GM18517 (cell line): ENCODE data around the gene CD96.
"Not testable (repeated sequence)": the region's sequence is repeated elsewhere in the genome, so short reads cannot be mapped to it uniquely, and the experiment has no call there.

ENCODE experiments used
- ATAC-seq: cut with Tn5 transposase; IDR thresholded peaks from one replicate; pipeline ENCODE4 v1.9.1; 2021; ENCODE audit warnings: mild to moderate bottlenecking, moderate library complexity; ENCODE audit not compliant: unreplicated experiment

CD96 gene

DNA sequence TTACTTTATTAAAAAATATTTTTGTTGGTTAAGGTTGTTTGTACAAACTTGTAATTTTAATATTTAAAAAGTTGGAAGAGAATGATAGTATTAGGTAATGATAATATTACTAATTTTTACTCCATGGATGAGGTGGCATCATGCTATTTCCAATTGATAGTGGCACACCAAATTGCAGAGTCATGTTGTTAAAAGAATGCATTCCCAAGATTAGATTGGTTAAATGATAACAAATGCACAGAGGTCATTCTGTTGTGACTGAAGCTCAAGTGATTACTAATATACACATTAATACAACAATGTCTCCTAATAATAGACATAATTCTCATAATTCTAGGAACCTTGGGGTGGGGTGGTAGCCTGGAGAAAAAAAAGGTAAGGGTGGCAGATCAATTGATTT, 126.3 kb downstream of the CD96 start:
- no peak for ATAC-seq

DNA sequence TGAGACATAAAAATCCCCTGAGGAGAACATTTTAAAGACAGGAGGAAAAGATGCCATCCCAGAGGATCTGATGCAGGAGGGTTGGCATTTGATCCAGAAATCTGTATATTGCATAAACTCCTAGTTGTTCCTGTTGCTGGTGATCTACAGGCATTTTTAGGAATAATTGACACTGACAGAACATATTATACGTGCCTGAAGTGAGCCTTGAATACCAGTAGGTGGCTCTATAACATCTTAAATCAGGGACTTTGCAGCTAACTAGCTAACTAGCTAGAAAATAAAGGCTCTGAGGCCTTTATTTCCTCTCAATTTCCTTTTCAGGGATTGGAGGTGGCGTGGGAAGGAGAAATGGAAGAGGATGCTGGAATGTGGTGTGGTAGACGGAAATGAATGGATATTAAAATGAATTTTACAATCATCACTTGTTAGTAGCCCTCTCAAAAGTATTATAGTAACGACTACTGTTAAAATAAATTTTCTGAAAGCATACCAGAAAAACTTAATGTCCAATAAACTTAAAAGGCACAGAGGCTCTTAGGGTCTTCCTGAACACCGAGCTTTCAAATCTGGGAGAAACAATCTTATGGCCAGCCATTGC, 127.0 kb downstream of the CD96 start:
- peak; percentile 38 for ATAC-seq

DNA sequence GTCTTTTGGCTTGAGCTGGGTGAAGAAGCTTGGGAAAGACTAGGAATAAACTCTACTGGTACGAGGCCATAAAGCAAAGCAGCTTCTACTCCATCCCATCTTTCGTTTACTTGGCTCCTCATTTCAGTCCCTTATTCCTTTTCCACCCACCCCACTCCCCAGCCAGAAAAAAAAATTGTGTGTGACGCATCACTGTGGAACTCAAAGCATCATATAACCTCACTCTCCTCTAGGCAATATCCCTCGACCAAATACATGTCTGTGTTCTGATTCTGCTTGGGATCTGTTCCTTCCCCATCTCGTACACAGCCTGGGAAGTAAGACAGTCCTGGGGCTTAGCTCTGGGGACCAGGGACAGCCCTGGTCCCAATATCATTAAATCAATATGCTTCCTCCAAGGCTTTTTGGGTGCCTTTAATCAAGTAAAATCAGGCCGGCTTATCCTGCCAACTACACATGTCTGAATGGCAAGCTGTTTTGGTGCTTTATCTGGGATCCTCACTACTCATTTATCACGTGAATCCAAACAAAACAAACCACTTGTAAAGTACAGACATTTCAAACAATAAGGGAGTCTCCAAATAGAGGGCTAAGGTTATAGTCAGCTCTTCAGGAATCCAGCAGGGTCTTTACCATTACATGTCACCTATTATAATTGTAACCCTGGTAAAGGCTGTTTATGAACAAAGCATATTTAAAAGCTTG, 128.1 kb downstream of the CD96 start:
- ATAC-seq: no peak

DNA sequence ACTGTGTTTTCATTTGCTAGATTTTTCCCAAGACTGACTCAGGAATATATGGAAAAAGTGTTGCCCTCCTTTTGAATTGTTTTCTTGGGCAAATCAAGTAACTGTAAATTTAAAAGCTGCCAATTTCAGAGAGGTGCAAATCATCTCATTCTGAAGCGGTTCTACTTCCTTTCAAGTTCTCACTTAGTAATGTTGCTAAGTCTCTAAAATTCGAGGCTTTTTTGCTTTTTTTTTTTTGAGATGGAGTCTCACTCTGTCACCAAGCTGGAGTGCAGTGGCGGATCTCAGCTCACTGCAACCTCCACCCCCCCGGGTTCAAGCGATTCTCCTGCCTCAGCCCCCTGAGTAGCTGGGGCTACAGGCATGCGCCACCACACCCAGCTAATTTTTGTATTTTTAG, 130.5 kb downstream of the CD96 start:
- not testable (repeated sequence) for ATAC-seq

DNA sequence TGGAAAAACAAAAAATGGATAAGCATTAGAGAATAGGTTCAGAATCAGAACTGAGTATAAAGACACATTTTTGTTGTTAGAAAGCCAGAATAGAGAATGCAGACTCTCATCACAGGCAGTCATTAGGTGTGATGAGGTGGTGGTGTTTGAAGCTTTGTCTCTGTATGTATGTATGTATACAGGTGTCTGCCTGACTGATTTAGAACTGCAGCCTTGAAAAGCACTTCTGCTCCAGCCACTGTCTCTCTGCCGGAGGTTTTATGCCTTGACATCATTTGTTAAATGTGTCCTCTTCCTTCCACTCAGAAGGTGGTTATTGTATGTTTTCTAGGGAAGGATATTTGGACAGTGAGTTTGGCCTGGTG, 133.8 kb downstream of the CD96 start:
- no peak for ATAC-seq

DNA sequence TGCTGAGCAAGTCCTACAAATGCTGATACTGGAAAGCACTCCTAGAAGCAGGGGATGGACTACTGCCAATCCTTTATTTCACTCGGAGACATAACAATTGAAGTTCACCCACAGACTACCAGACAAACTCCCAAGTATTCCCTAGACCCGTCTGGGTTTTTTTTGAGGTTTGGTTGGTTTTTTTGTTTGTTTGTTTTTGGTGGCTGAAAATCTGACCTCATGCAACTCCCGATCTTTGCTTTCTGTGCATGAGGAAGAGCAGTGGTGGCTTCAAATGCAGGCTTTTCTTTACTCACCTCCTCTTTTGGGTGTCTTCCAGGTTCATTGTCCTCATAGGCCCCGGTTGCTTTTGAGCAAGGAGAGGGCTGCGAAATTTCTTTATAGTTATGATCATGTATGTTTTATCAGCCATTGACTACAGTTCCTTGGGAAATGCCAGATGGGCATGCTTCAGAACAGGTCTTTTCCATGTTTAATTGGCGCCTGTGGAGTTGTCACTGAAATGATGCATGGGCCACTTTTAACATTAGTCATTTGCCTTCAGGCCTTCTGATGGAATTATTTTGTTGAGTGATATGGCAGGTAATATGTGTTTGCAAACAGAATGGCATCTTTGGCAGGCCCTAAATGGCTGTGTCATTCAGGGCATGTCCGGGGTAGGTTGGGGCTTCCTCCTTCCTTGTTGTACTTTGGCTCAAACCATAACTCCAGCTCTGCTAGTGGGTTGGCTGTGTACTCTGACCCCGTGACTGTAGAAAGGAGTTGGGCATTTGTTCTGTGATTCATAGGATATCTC, 134.4 kb downstream of the CD96 start:
- no peak for ATAC-seq

DNA sequence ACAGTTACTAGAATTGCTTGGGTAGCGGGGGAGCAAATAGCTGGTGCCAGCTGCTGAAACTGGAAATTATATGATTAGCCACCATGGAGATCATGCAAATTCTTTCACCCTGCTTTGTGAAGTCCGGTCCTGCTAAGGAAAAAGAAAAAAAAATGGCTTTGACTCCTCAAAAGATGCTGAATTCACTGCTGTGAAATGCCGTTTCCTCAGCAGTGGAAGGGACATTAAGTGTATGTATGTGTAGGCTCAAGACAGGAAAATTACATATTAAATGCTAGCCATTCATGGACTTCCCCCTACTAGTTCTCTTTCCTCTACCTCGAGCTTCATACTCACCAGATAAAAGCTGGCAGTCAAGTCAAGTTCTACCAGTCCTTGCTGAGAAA, 135.0 kb downstream of the CD96 start:
- ATAC-seq: no peak

DNA sequence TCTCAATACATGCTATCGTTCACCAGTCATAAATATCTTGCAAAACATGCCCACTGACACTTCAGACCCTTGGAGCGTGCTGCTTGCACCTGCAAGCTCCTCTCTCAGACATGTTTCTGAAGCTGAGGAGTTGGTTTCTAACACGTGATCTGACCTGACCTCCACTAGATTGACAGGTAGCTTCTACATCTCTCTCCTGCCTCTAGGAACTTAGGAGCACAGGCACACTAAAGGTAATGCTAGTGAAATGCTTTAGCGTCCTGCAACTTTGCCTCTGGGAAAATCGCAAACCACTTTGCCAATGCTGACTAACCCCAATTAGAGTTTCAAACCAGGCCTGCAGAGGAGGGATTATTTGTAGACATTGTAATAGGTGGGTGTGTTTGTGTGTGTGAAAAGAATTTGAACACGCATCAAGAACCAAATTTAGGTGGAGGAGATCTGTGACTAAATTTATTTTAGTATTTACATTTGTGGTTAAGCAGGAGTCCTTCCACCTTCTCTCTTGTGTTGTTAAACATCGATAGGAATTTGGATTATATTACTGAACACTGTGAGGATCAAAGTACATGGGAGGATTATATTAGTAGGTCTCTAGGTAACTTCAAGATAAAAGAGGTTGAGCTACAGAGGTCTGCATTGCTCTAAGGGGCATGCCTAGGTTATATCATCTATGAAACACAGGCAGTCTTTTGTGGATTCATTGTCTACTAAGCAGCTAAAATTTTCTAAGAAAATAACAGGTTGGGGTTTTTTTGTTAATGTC, 139.8 kb downstream of the CD96 start:
- ATAC-seq: no peak

DNA sequence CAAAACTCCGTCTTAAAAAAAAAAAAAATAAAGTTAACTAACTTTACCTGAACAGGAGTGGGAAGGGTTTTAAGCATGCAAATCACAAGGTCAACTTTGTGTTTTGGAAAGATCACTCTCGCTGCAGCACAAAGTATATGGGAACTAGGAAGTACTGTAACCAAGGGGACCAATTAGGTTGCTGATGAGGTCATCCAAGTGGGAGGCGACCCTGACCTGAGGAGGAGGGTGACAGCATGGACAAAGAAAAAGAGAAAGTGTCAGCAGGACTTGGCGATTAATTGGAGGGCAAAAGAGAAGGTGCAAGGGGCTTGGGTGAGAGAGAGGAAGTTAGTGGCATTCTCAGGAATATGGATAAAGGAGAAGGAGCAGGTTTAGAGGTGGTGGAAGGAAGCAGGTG, 142.6 kb downstream of the CD96 start:
- no peak for ATAC-seq

DNA sequence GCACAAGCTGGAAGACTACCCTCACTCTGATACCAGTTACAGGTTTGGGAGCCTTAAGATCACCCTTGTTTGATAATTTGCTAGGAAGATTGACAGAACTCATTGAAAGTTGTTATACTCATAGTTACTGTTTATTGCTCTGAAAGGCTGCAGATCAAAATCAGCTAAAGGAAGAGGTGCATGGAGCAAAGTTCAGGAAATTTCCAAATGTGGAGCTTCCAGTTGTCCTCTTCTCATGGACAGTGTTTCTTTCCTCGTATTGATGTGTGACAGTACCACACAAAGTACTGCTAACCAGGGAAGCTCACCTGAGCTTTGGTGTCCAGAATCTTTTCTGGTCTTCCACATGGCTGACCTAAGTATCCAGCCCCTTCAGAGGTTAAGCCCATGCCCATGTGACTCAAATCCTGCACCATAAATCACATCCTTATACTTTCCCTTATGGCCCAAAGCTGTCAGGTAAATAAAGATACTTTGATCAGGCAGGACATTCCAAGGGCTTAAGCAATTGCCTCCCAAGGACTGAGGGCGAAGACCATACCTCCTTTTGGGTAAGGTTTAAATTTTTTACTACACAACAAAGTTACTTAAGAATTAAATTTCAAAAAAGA, 146.3 kb downstream of the CD96 start:
- no peak for ATAC-seq

DNA sequence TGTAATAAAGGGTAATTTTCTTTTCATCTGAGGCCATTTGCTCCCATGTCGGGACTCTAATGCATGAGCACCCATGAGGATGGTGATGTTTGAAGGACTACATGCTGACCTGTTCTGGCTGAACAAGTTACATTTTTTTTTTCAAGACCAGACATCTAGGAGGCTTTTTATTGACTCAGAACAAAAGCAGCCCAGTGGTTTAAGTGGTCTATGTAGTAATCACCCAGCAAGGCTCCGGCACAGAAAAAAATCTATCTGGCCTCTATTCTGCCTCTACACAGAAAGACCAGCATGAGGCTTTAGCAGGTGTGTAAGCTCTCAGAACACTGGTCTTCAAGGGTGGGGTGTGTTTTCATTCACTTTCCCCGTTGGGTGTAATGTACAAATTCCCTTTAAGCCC, 148.2 kb downstream of the CD96 start:
- peak; percentile 74 for ATAC-seq

DNA sequence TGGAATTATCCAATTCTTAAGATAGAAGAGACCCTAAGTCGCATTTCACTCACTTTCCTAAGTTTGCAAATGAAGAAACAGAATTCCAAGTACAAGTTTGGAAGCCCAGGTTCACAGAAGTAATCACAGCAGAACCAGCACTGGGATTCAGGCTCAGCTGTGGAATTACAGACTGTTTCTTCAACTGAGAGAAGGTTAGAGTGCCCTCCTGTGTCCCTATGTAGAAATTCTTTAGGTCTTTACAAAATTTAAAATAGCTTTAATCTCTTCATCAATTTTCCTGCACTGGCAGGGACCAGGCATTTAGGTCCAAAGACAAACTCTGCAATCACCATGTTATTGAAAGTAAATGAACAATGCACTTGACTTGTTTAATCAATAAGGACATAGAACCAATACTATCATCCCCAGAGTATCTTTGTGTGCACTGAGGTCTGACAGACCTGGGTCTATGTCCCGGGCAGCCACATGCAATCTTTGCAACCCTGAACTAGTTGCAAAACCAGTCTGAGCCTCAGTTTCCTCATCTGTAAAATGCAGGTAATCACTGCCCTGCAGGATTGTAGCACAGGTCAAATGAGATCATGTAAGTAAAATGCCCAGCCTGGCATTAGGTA, 149.4 kb downstream of the CD96 start:
- no peak for ATAC-seq

DNA sequence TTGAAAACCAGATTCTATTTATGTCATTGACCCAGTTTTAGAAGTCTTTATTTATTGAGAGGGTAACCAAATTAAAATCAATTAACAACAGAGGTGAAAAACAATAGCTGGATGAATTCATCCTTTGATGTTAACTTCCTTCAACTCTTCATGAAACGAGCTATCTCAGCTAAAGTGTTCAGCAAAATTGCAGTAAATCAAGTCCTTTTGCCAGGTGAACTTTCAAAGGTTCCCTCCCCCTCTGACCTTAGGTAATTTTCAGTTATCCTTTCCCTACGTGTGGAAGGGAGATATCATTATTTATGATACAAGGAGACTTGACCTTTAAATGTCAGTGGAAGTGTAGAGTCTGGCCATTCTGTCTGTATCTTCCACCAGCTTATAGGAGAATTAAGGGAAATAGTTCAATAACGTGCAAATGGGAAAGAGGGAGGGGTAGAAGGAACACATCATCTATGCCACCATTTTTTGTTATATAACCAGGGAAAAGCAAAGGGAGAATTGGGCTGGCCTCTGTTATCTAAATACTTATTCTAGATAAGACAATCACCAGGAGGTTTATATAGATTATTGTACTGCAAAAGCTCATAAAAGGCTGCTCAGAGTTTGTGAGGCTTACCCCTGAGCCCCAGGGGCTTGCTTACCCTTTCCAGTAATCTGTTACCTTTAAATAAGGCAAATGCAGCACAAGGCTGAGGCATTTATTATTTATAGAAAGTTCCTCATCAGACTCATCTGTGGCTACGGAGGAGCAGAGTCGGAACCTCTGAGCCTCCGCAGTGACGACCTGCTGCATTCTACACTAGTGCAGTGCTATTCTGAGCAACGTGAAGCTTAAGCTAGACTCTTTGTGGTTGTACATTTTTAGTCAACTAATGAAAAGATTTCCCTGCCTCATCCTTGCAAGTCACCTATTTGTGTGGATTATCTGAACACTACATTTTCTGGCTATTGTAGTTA, 150.9 kb downstream of the CD96 start:
- no peak for ATAC-seq

DNA sequence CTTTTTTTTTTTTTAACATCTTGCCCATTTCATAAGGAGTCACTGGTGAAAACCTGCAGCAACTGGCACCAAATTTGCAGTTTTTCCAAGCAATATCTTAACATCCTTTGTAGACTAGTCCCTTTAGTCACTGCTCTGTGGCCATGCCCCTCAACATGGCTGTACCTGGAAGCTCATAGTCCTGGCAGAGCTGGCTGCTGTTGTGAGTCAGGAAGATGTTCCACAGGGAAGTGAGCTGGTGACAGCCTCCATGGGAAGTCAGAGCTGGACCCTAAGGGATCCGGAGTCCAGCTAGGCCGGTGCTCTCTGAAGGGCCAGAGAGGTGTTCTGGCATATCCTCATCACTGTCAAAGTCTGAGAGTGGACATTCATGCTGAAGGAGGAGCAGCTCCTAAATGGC, 152.5 kb downstream of the CD96 start:
- ATAC-seq: no peak

DNA sequence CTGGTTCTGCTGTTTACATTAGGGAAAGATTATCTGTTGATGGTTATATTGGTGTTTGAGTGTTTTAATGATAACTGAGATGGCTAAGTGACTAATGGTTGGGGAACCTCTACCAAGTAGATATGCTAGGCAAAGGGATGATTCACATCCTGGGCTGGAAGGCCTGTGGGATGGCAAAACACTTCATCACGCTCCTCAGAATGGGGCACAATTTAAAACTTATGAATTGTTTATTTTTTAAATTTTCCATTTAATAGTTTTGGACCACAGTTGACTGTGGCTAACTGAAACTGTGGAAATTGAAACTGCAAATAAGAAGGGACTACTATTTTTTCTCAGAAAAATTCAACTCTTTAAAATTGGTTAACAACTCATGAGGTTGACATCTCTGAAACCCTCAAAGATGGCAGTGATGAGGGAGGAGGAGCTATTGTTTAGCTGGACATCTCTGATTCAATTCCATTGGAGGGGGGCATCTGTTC, 153.7 kb downstream of the CD96 start:
- ATAC-seq: no peak

DNA sequence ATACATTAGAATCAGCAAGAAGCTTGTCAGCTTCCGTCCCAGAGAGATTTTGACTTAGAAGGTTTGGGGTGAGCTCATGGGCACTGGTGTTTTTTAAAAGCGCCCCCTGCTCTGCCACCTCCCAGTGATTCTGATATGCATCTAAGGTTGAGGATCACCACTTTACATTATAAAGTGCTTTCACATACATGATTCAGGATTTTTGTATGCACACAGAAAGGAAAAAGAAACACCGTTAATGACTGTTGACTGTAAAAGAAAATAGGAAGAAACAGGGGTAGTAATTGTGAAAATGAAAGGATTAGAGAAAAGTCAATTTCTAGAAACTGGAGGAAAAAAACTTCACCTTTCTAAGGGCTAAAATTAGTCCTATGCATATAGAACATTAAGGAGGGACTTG, 158.1 kb downstream of the CD96 start:
- ATAC-seq: peak; percentile 75

DNA sequence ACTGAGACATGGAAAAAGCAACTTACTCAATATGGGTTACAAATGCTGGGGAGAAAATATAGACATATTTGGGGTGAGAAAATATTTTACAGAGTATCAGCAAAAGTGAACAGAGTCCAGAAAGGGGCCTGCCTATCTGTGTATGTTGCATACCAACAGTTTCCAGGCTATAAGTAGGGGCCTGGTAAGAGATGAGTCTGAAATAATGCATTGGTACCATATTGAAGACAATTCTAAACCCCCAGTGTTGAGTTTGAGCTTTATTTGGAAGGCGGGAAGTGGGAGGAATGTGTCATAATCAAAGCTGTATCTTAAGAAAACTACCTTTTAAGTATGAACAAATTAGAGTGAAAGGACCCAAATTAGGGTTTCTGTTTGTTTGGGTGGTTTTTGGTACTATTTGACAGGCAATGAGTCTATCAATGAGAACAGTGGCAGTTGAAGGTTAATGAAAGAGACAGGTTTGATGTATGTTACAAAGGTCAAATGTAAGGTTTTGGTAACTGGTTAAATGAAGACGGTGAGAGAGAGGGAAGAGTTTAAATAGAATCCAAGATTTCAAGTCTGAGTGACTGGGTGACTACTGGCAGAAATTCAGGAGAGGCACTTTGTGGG, 159.4 kb downstream of the CD96 start:
- ATAC-seq: no peak
